ENCODE data around the gene RHBDL1.

RHBDL1 gene

GRCh38 chr16:674968-675883 lies at the start of gene RHBDL1:
TSS of gene RHBDL1 (plus strand) at chr16:675671. CDS start at chr16:675791, 120 bp downstream.
- peak; percentile 48 for DNase-seq (ENCODE audit: low read depth, low spot score)

GRCh38 chr16:625977-626765 lies 49.3 kb upstream of the RHBDL1 start:
- no peak for DNase-seq (ENCODE audit: low read depth, low spot score)

GRCh38 chr16:626787-627453 lies 48.6 kb upstream of the RHBDL1 start:
- DNase-seq (ENCODE audit: low read depth, low spot score): peak; percentile 97

- DNase-seq (ENCODE audit: low read depth, low spot score): no peak
These were observed 47.8 kb upstream of the RHBDL1 start for GRCh38 chr16:627454-628239.

- DNase-seq (ENCODE audit: low read depth, low spot score): no peak
These were observed 47.0 kb upstream of the RHBDL1 start for GRCh38 chr16:628321-629061.

- no peak for DNase-seq (ENCODE audit: low read depth, low spot score)
These were observed 46.2 kb upstream of the RHBDL1 start for GRCh38 chr16:629185-629832.

GRCh38 chr16:629833-630248 lies 45.6 kb upstream of the RHBDL1 start:
- no peak for DNase-seq (ENCODE audit: low read depth, low spot score)

GRCh38 chr16:630249-630814 lies 45.1 kb upstream of the RHBDL1 start:
- no peak for DNase-seq (ENCODE audit: low read depth, low spot score)

- peak; percentile 45 for DNase-seq (ENCODE audit: low read depth, low spot score)
These were observed 44.6 kb upstream of the RHBDL1 start, which contains the start of gene WFIKKN1 for GRCh38 chr16:630815-631405. TSS of gene WFIKKN1 (plus strand) at chr16:630985. CDS start at chr16:631254, 269 bp downstream.

- no peak for DNase-seq (ENCODE audit: low read depth, low spot score)
These were observed 43.6 kb upstream of the RHBDL1 start for GRCh38 chr16:631808-632358.

GRCh38 chr16:632486-633335 lies 42.8 kb upstream of the RHBDL1 start:
- no peak for DNase-seq (ENCODE audit: low read depth, low spot score)

- DNase-seq (ENCODE audit: low read depth, low spot score): no peak
These were observed 42.0 kb upstream of the RHBDL1 start for GRCh38 chr16:633336-634050.

- DNase-seq (ENCODE audit: low read depth, low spot score): no peak
These were observed 41.3 kb upstream of the RHBDL1 start for GRCh38 chr16:634051-634670.

- no peak for DNase-seq (ENCODE audit: low read depth, low spot score)
These were observed 40.5 kb upstream of the RHBDL1 start for GRCh38 chr16:634996-635395.

- no peak for DNase-seq (ENCODE audit: low read depth, low spot score)
These were observed 39.8 kb upstream of the RHBDL1 start for GRCh38 chr16:635573-636205.

Measured in astrocyte of the hippocampus (primary cell).